HG02938 (cell line): ENCODE measurements around the gene SETD5.
"Not testable (repeated sequence)": the region's sequence is repeated elsewhere in the genome, so short reads cannot be mapped to it uniquely, and the experiment has no call there.

Experiments
- ATAC-seq: cut with Tn5 transposase; IDR thresholded peaks from one replicate; pipeline ENCODE4 v1.9.1; 2021; ENCODE audit warnings: mild to moderate bottlenecking, moderate library complexity; ENCODE audit not compliant: unreplicated experiment

The SETD5 gene

GRCh38 chr3:9448643-9449042 lies 51.2 kb downstream of the SETD5 start:
- ATAC-seq: no peak

GRCh38 chr3:9450126-9450525 lies 52.7 kb downstream of the SETD5 start:
- no peak for ATAC-seq

DNA sequence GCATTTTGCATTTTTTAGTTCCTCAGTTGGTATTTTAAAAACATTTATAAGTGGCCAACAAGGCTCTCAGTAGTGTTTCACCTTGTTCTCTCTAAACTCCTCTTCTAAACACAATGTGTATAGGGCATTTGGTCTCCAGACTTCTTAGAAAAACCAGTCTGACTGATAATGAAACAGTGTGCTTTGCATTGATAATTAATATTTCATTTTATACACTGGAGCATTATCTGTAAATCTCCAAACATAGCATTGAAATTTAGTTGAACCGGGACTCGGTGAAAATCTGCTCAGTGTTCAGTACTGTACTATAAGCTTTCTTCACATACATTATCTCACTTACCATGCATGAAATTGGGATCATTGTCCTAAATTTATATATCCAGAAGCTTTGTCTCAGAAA lies 53.6 kb downstream of the SETD5 start:
- ATAC-seq: no peak

- no peak for ATAC-seq
Measured at GRCh38 chr3:9452417-9452816, 55.0 kb downstream of the SETD5 start.

- ATAC-seq: no peak
Measured at GRCh38 chr3:9455596-9456131, 58.2 kb downstream of the SETD5 start.

- ATAC-seq: no peak
Measured at GRCh38 chr3:9467451-9467850, 70.0 kb downstream of the SETD5 start.

DNA sequence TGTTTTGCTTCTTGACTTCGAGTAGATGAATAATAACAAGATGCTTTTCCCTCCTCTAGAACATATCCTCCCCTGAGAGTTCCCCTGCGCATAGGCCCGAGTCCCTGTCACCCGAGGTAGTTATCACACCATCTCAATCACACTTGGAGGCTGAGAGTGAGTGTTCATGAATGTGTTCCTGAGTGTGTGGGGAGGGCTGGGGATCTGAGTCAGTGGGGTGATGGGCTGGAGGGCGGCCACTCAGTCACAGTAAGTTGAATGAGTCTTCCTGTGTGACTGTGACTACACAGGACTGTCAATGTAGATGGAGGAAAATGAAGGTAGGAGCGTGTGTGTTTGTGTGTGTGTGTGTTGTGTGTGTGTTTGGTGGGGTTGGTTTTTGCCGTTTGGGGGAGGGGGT lies 71.0 kb downstream of the SETD5 start:
- ATAC-seq: no peak

DNA sequence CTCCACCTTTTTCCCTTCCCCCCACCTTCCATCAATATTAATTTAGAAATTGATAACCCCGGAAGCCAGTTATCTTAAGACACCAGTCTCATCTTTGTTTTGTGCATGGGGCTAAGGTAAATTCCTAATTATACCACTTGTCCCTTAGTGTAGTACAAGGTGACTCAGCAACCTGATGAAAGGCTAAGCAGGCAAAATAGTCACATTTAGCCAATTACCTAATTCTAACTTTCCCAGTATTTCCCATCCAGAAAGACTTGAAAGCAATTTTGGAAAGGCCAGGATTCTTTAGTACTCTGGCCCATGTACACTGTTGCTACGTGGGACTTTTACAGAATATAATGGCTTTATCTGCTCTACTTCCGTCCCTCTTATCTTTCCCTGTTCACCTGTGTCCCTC lies 72.6 kb downstream of the SETD5 start:
- no peak for ATAC-seq

GRCh38 chr3:9473496-9474065 lies 76.2 kb downstream of the SETD5 start:
- ATAC-seq: no peak

DNA sequence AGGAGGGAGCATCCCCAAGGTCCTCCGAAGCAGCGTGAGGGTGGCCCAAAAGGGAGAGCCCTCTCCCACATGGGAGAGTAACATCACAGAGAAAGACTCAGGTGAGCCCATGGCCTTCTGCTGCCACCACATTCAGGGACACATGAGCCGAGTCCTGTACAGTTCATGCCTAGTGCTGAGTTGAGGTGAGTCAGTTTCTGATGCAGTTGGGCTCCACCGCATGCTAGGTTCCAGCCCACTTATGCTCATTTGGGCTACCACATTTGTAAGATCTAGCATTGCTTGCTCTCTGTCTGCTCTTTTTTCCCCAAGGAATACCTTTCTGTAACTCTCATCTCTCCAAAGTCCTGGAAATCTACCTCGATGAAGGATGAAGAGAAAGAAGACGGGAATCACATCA lies 77.1 kb downstream of the SETD5 start:
- no peak for ATAC-seq

GRCh38 chr3:9476935-9477334 lies 79.5 kb downstream of the SETD5 start:
- no peak for ATAC-seq

DNA sequence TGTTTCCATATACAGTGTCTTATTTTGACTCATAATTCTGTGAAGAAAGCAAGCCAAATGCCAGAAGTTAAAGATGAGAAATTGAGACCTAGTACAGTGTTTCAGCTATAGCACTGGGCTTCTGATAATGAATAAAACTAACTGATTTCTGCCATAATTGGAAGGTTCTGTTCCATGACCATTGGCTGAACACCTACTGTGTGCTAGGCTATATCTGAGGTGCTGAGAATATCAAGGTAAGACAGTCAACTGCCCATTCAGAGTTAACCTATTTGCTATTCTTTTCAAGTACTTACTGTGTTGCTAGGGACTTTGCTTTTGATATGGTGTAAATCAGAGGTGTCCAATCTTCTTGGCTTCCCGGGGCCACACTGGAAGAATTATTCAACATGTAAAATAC lies 82.8 kb downstream of the SETD5 start:
- ATAC-seq: no peak

- ATAC-seq: no peak
Measured at GRCh38 chr3:9485248-9485647, 87.8 kb downstream of the SETD5 start.

DNA sequence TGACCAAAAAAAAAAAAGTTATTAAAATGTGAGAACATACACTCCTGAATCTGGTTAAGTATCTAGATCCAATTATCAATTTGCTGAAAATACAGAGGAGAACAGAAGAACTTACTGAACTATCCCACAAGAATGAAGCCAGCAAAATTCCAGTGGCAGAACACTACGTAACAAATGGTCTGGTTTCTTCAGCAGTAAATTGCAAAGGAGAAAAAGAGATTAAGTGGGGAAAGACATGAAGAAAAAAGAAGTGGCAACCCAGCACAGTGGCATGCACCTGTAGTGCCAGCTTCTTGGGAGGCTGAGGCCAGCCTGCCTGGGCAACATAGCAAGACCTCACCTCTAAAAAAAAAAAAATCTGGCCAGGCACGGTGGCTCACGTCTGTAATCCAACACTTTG lies 94.1 kb downstream of the SETD5 start:
- no peak for ATAC-seq

GRCh38 chr3:9494036-9494435 lies 96.6 kb downstream of the SETD5 start:
- not testable (repeated sequence) for ATAC-seq

GRCh38 chr3:9496893-9497292 lies 99.5 kb downstream of the SETD5 start:
- ATAC-seq: no peak

DNA sequence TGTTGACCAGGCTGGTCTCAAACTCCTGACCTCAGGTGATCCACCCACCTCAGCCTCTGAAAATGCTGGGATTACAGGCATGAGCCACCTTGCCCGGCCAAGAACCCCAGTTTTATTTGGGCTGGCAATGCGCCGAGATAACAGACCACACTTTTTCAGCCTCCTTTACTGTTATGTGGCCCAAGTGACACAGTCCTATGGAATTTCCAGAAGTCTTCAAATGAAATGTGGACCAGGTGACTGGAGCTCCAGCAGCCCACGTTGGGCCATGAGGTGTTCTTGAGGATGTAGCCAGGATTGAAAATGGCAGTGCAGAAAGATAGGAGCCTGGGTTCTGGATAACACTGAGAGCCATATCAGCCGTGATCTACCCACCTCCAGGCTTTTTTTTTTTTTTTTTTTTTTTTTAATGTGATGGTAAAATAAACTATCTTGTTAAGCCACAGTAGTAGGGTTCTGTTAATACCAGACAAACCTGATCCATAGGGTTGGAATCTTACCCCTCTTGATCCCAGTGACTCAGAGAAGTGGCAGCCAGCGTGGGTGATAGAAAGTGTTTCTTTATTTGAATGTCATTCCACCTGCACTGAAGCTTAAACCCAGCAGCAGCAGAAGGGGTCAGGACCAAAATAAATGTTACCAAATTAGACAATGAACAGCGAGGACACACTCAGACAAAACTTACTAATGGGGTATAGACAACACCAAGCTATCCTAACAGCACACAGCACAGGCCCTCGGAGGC lies 100.6 kb downstream of the SETD5 start:
- ATAC-seq: no peak

DNA sequence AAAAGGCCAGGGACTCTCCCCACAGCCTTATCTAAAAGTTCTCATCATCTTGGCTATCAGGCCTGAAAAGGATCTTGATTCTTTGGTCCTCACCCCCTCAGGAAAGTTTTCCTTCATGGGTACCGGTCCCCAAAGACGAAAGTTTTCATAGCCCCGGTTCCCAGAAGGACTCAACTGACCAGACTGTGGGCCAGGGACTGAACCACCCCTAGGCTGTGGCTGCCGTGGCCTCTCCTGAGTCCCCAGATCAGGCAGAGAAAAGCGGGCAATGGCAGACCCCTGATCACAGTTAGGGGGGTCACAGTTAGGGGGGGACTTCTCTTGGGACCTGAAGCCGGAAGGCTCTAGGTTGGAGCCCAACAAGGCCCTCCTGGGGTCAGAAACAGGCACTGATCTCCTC lies 101.4 kb downstream of the SETD5 start:
- no peak for ATAC-seq

GRCh38 chr3:9499455-9500107 lies 102.2 kb downstream of the SETD5 start:
- ATAC-seq: no peak

GRCh38 chr3:9500108-9501050 lies 103.0 kb downstream of the SETD5 start:
- ATAC-seq: peak; percentile 48

DNA sequence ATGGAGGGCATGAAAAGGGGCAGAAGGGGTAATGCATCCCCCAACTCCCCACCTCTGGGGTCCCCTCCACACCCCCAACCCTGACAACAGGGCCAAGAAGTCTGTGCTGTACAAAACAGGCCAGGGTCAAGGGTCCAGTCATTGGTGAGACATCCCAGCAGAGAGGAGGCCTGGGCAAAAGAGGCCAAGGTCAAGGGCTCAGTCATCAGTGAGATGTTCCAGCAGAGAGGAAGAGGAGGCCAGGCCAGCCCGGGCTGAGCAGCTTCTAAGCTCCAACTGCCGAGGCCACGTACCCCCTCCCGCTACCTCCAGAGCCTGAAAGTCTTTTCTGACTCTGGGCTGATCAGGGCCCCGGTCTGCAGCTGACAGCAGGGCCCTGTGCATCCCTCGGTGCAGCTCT lies 103.8 kb downstream of the SETD5 start:
- no peak for ATAC-seq
